ENCODE results near the gene ITM2A. TPM values are rescaled to one million over a fixed set of nuclear protein-coding genes. Genes with fewer than 3 reads are reported as not detected.

The ITM2A gene
- total RNA-seq, 1 experiment from 2014 or later = not detected

DNA sequence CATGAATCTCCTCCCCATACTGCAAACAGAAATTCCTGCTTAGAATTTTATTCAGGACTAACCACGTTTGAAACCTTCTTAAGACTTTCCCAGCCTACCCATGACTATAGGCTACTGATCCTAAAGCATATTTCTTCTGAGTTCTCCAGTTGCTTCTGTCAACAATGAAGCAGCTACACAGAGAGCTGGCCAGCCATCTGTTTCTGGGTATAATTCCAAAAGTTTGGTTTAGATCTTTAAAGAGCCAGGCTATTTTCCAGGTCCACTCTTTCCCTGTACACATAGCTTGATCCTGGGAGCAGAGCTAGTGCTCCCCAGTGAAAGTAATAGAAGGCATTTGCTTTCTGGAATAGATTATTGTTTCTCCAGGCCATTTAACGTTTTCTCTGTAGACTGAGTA is 4.0 kb upstream of the ITM2A start:
- intact Hi-C loops (cut with micrococcal nuclease) = no loop called here
- POLR2A ChIA-PET = no interaction called here
- ATAC-seq = no peak

More for the DNA sequence above, 4.0 kb upstream of the ITM2A start:
- Histone ChIP-seq H3K4me2 (ENCODE audit: low read length) (no peak overlapping the region), H3K27me3 (ENCODE audit: insufficient read depth, low read length) (no peaks in the 10 kb centered on the region), H3K9me3 (ENCODE audit: control insufficient read depth in 1 of 2, insufficient read depth in 1 of 2, low read depth in 1 of 2, low read length in 2 of 2) (no peaks in the 10 kb centered on the region), H3K27ac (ENCODE audit: low read depth, low read length) (no peak overlapping the region), H3K9me2 (ENCODE audit: insufficient read depth) (no peaks in the 10 kb centered on the region), H3K4me3 (replicated peaks in 1 of 2; ENCODE audit: low read depth in 1 of 2, low read length in 2 of 2) (no peak overlapping the region), H3K4me1 (ENCODE audit: control insufficient read depth in 1 of 2, insufficient read depth in 2 of 2, low read length in 2 of 2) (no peaks in the 10 kb centered on the region), H3K9ac (ENCODE audit: low read length) (no peak overlapping the region), H2AFZ (ENCODE audit: low read depth, low read length, poor library complexity, severe bottlenecking) (no peak overlapping the region), H4K20me1 (ENCODE audit: insufficient read depth) (no peaks in the 10 kb centered on the region), H3K79me2 (ENCODE audit: insufficient read depth, low read length) (no peaks in the 10 kb centered on the region), H3K36me3 (ENCODE audit: control insufficient read depth in 1 of 2, insufficient read depth in 2 of 2, low read length in 2 of 2) (no peaks in the 10 kb centered on the region)
- TF ChIP-seq SRF (IDR thresholded peaks at IDR 0.05; ENCODE audit: low read depth) = no peak
- TF ChIP-seq POLR2A (IDR thresholded peaks at IDR 0.05; ENCODE audit: borderline replicate concordance, extremely low read depth, insufficient read depth, insufficient read length) = no peak
- no peak for TF ChIP-seq TCF7L2 (IDR thresholded peaks at IDR 0.05; ENCODE audit: borderline replicate concordance, extremely low read depth, insufficient read depth, insufficient read length)
- TF ChIP-seq MAX (IDR thresholded peaks at IDR 0.05) = no peak
- TF ChIP-seq ZFX (IDR thresholded peaks at IDR 0.05) = no peak
- no peak for TF ChIP-seq CEBPB (IDR thresholded peaks at IDR 0.05; ENCODE audit: low read depth)
- no peak for TF ChIP-seq CTCF (IDR thresholded peaks at IDR 0.05 in 2 of 3, conservative IDR thresholded peaks at IDR 0.05 in 1 of 3; ENCODE audit: borderline replicate concordance in 1 of 3, insufficient read depth in 1 of 3, low read depth in 2 of 3, low read length in 2 of 3)
- TF ChIP-seq EGR1 (IDR thresholded peaks at IDR 0.05; ENCODE audit: low read depth) = no peak
- TF ChIP-seq, protein P1, sequence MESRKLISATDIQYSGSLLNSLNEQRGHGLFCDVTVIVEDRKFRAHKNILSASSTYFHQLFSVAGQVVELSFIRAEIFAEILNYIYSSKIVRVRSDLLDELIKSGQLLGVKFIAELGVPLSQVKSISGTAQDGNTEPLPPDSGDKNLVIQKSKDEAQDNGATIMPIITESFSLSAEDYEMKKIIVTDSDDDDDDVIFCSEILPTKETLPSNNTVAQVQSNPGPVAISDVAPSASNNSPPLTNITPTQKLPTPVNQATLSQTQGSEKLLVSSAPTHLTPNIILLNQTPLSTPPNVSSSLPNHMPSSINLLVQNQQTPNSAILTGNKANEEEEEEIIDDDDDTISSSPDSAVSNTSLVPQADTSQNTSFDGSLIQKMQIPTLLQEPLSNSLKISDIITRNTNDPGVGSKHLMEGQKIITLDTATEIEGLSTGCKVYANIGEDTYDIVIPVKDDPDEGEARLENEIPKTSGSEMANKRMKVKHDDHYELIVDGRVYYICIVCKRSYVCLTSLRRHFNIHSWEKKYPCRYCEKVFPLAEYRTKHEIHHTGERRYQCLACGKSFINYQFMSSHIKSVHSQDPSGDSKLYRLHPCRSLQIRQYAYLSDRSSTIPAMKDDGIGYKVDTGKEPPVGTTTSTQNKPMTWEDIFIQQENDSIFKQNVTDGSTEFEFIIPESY (IDR thresholded peaks at IDR 0.05; ENCODE audit: extremely low read depth, insufficient replicate concordance, low read length) = no peak
- no peak for TF ChIP-seq EZH2phosphoT487 (IDR thresholded peaks at IDR 0.05; ENCODE audit: borderline replicate concordance)
- TF ChIP-seq ATF3 (IDR thresholded peaks at IDR 0.05) = no peak
- TF ChIP-seq CBX3 (IDR thresholded peaks at IDR 0.05; ENCODE audit: low read depth) = no peak
- TF ChIP-seq, protein P2, sequence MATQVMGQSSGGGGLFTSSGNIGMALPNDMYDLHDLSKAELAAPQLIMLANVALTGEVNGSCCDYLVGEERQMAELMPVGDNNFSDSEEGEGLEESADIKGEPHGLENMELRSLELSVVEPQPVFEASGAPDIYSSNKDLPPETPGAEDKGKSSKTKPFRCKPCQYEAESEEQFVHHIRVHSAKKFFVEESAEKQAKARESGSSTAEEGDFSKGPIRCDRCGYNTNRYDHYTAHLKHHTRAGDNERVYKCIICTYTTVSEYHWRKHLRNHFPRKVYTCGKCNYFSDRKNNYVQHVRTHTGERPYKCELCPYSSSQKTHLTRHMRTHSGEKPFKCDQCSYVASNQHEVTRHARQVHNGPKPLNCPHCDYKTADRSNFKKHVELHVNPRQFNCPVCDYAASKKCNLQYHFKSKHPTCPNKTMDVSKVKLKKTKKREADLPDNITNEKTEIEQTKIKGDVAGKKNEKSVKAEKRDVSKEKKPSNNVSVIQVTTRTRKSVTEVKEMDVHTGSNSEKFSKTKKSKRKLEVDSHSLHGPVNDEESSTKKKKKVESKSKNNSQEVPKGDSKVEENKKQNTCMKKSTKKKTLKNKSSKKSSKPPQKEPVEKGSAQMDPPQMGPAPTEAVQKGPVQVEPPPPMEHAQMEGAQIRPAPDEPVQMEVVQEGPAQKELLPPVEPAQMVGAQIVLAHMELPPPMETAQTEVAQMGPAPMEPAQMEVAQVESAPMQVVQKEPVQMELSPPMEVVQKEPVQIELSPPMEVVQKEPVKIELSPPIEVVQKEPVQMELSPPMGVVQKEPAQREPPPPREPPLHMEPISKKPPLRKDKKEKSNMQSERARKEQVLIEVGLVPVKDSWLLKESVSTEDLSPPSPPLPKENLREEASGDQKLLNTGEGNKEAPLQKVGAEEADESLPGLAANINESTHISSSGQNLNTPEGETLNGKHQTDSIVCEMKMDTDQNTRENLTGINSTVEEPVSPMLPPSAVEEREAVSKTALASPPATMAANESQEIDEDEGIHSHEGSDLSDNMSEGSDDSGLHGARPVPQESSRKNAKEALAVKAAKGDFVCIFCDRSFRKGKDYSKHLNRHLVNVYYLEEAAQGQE (IDR thresholded peaks at IDR 0.05; ENCODE audit: low read depth) = no peak
- no peak for TF ChIP-seq YY1 (IDR thresholded peaks at IDR 0.05; ENCODE audit: extremely low read depth, insufficient replicate concordance, low read depth, low read length)
- no peak for TF ChIP-seq RAD21 (IDR thresholded peaks at IDR 0.05; ENCODE audit: low read depth)
- TF ChIP-seq POLR2AphosphoS5 (IDR thresholded peaks at IDR 0.05; ENCODE audit: low read depth, low read length) = no peak
- no peak for DNase-seq (ENCODE audit: low read depth, low spot score)
- ChIA-PET RAD21 (ENCODE audit: low non-redundant PET in 1 of 2, low total read pairs in 2 of 2, uncharacterized antibody in 2 of 2, unreplicated experiment in 2 of 2) (no interaction called here), CTCF (no interaction called here)
- no TSS peak for BruUV-seq (replicated peaks)
